Left lobe of liver (tissue), 2 donors: ENCODE results near the gene KRT2. TPM values are rescaled to one million over a fixed set of nuclear protein-coding genes. Genes with fewer than 3 reads are reported as not detected.

Experiments
- ATAC-seq: fragments of 200-7000 bp; cut with Tn5 transposase; one replicate; pipeline ENCODE4 v1.9.1; 2020; ENCODE audit warnings: mild to moderate bottlenecking, moderate library complexity
- DNase-seq: peaks from one replicate; pipeline ENCODE4 v3.0.0-alpha.2; 2020; ENCODE audit warnings: low spot score
- total RNA-seq: library from RNA; stranded (reverse); gene quantifications from one replicate; pipeline ENCODE4 v1.2.1, GENCODE V29; 2021
- donor health status: DM: no; HTN: no; CAD: no; lungs with moderate emphysema.
- donor health status: DM: no; HTN: yes; CAD: no.

Gene KRT2
- total RNA-seq, 1 donor from 2014 or later = not detected

DNA sequence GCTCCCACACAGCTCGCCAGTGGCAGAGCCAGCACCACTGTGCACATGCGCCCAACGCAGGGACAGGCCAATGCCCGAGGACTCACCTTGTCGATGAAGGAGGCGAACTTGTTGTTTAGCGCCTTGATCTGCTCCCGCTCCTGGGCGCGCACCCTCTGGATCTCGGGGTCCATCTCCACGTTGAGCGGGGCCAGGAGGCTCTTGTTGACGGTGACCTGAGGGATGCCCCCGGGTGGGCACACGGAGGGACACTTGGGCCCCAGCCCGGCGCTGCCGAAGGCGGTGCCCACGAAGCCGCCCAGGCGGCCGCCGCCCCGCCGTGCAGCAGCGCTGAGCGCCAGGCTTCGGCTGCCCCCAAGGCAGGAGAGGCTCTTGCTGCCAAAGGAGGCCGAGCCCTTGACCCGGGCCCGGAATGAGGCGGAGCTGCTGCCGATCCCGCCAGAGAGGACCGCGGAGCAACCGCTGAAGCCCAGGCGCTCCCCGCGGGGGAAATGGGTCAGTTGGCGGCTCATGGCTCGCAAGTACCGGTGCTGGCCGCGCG is 51.0 kb downstream of the KRT2 start, which contains the start of gene KRT72:
TSS of gene KRT72 (minus strand) at position 523 of the 541 bp plus-strand sequence. CDS start at position 512, 11 bp downstream.
- no peak for ATAC-seq
- peak; percentile 37 for DNase-seq

DNA sequence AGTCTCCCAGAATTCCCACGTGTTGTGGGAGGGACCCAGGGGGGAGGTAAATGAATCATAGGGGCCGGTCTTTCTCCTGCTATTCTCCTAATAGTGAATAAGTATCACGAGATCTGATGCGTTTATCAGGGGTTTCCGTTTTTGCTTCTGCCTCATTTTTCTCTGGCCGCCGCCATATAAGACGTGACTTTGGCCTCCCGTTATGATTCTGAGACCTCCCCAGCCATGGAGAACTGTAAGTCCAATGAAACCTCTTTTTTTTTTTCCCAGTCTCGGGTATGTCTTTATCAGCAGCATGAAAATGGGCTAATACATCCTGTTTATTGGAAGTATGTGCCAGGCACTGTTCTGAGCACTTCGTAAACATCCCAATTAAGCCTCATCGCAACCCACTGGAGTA is 51.5 kb downstream of the KRT2 start:
- ATAC-seq = no peak
- DNase-seq = peak; percentile 1

DNA sequence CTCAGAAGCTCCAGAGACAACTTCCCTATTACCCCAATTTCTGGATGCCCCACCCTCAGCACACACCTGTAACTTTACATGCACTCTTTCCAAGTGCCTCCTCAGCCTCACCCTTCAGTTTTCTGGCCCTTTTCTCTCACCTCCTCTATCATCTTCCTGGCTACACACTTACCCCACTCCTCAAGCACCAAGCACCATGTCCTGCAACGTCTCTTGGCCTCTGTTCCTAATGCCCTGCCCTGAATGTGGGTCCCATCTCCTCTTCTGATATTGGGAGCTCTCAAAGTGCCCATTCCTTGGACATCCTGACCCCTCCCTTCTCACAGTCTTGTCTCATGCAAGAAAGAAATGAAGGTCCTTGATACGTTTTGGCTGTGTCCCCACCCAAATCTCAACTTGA is 51.9 kb downstream of the KRT2 start:
- ATAC-seq = no peak
- peak; percentile 1 for DNase-seq

DNA sequence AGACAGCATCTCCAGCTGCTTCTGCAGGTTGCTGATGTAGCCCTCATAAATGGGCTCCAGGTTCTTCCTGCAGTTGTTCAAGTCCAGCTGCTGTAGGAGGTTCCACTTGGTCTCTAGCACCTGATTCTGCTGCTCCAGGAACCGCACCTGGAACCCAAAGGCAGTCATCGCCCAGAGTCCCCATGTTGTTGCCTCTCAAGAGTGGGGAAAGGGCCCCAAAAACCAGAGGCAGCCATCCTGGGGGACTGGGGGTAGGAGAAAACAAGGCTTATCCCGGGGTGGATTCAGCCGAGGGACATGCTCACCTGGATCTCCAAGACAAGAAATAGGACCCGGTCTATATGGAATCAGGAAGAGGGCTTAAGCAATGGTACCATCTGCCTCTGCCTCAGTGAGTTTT is 53.0 kb downstream of the KRT2 start:
- DNase-seq (peak; percentile 38), ATAC-seq (no peak)

Other genes starting within 250 kb of the KRT2 start
- gene KRT82, start 245.9 kb downstream of the KRT2 start, total RNA-seq = not detected
- not detected for gene KRT75, start 217.8 kb downstream of the KRT2 start, total RNA-seq
- not detected for gene KRT6B, start 200.1 kb downstream of the KRT2 start, total RNA-seq
- not detected for gene KRT6C, start 178.4 kb downstream of the KRT2 start, total RNA-seq
- gene KRT6A, start 159.0 kb downstream of the KRT2 start, total RNA-seq = not detected
- gene KRT5, start 131.8 kb downstream of the KRT2 start, total RNA-seq = not detected
- not detected for gene KRT71, start 99.1 kb downstream of the KRT2 start, total RNA-seq
- not detected for gene KRT74, start 78.4 kb downstream of the KRT2 start, total RNA-seq
- gene KRT72, start 50.7 kb downstream of the KRT2 start, total RNA-seq = not detected
- not detected for gene KRT73, start 33.7 kb downstream of the KRT2 start, total RNA-seq
- not detected for gene KRT1, start 28.2 kb upstream of the KRT2 start, total RNA-seq
- gene KRT77, start 51.3 kb upstream of the KRT2 start, total RNA-seq = not detected
- gene KRT76, start 125.1 kb upstream of the KRT2 start, total RNA-seq = not detected
- not detected for gene KRT3, start 143.9 kb upstream of the KRT2 start, total RNA-seq
- gene KRT4, start 161.9 kb upstream of the KRT2 start, total RNA-seq = not detected
- gene KRT79, start 182.1 kb upstream of the KRT2 start, total RNA-seq = not detected
- gene KRT78, start 196.8 kb upstream of the KRT2 start, total RNA-seq = not detected